Body of pancreas (tissue), 4 donors: ENCODE data around the gene TRAK1.

Experiments used
- CTCF ChIP-seq, 7 experiments: fragments of 450-650 bp in 4 of 7; fragments of 200-600 bp in 3 of 7; sonication (generic) in 3 of 7; IDR thresholded peaks; one replicate each; pipeline ENCODE4 v1.5.1; 2016 to 2019; ENCODE audit warnings: antibody characterized with exemption in 7 of 7
- POLR2A ChIP-seq, 3 donors: fragments of 450-650 bp; IDR thresholded peaks; one replicate each; pipeline ENCODE4 v1.6.1; 2016; ENCODE audit warnings: antibody characterized with exemption in 3 of 3, mild to moderate bottlenecking in 2 of 3

- TF ChIP-seq CTCF (IDR thresholded peaks at IDR 0.05) (no peak), POLR2A (IDR thresholded peaks at IDR 0.05) (no peak)
These were observed 27.3 kb upstream of the TRAK1 start for GRCh38 chr3:42063888-42064287.
